GM21381 (cell line): ENCODE measurements around the gene ARHGEF4.

Experiments used
- ATAC-seq: cut with Tn5 transposase; IDR thresholded peaks from one replicate; pipeline ENCODE4 v1.9.1; 2021; ENCODE audit warnings: mild to moderate bottlenecking, moderate library complexity; ENCODE audit not compliant: unreplicated experiment

ARHGEF4 gene, protein sequence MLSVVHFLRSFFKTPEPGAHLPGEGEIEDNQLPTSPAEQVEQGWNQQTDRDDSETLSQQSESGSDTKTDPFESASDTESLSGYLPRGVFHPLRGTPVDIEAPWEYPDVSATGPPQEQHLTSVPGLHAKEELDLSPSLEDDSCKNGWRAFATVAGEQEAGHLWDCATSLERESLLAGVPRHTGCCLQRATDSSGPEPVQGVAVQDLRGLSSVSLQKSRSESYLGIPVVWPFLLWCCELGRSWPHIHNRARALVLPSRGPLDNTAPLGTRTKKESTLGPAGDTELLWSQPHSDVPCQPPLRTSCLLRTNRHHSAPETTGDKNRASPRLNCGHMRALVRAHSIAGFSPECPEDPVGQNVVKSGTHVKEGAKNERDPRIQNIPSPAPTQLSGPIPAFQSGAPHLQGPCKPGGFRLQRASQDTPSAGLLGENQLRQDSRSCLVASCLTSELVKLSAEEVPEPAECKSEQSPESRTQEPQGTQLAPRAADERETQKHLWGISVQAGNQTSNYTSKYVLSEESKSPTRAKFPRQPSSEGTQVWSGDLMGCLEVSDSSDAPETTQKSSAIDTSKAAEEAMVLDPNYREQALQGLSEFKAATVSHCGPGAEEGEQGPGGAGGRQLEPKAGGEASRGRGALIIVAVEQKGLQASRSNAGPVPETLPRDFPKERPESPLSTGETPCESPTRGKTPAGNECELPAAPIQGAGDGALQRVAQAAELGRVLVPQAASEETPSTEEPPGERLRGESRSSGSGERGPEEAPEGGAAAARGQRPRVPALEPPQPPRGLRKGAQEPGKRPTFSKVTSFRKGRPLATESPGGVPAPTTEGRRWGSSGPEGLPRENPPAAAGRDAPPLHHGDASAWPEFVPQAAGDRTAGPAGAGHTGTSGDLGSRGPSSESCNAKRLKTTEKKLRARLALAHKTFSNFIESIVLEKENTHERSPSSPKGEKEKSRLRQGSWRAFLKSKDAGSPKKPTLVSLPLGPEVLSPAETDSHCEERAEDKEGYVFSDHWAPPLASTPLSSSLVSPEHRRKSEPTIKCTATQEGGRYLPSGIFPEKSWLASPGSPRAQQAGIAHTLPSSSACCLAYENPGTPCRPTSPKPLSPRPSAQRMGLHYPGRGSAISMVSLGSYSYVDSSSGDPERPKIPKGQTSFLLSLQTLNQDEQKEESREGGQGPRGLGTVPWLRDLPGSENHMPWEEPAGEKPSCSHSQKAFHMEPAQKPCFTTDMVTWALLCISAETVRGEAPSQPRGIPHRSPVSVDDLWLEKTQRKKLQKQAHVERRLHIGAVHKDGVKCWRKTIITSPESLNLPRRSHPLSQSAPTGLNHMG (N-terminal part only)

DNA sequence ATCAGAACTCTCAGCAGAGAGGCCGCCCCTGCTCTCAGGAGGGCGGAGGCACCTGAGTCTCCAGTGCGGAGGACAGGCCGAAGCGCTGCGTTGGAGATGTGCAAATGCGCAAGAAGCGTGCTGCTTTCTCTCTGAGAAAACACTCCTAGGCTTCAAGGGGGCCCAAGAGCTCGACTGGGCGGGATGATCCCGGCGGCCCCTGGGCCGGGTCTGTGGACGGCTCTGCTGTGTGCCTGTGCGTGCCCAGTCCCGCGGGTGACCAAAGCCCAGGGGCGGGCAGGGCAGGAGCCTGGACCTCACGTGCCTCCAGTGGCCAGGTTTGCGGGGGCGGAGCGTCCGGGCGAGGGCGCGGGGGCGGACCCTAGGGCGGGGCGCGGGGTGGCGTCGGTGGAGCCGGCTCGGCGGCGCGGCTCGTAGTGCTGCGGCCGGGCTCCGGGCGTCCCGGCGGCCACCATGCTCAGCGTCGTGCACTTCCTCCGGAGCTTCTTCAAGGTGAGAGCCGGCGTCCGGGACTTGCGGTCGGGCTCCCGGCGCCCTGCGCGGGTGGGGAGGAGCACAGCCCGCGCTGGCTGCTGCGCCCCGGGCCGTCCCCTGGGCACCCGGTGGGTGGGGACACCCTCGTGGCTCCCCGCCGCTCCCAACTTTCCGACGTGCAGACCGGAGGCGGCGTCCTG is at the start of gene ARHGEF4:
Gene ARHGEF4, plus strand, starts transcription at position 414 of the 674 bp plus-strand sequence. Its CDS starts 40 bp downstream, at position 454.
- no peak for ATAC-seq

DNA sequence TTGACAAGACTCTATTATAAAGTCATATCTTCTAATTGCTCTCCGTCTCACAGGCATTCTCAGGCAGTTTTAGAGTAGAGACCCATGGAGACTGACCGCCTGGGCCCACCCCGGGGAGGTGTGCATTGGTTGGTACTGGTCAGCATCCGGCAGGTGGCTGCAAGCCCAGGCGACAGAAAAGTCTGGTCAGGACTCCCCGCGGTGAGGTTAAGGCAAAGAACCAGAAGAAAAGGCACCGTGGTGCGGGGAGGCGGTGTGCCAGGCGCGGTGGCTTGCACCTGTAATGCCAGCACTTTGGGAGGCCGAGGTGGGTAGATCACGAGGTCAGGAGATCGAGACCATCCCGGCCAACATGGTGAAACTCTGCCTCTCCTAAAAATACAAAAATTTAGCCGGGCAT is 48.9 kb upstream of the ARHGEF4 start:
- no peak for ATAC-seq

DNA sequence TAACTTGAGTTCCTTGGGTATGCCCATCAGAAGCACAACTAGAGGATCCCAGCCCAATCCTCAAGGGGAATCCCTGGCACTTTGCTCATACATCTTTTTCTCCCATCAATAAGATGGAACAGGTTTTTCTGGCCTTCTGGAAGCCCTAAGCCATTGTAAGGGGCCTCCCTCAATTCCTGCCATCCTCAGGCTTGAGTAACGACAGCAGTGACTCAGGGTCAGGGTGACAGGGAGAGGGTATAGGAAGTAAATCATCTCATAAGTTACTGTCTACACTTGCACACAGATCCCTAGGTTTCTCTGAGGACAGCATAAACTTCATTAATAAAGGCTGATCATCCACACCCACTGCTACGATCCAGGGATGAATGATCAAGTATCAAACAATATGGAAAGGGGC is 46.4 kb upstream of the ARHGEF4 start:
- no peak for ATAC-seq

DNA sequence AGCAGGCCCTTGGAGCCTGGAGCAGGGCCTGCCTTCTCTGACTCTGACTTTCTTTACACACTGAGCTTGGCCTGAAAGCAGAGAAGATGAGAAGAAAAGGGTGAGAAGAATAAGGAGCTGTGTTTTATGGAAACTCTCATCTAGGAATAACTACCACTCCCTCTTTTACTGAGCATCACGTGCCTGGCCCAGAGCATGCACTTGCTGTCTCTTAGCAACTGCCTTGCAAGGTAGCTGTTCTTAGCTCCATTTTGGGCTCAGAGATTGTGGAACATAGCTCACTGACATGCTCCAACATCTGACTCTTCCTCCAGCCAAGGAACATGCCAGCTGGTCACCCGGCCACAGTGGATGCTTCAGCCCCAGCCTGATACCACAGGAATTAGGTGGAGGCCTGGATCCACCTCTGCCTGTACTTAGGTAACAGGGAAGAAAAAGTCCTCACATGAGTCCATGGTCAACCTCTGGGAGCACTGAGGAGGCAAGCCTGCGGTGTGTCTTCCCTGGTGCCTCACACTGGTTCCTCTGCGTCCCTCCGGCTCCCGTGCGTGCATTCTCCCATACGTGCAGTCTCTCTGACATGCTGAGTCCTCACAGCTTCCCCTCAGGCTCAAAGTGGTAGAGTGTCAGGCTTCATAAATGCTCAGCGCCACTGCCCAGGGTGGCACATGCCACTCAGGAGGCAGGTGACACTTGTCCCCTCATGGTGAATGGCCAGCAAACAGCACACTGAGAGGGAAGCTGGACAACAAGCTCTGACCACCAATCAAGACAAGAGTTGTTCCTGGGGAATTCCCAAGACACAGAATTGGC is 45.7 kb upstream of the ARHGEF4 start:
- ATAC-seq: no peak

DNA sequence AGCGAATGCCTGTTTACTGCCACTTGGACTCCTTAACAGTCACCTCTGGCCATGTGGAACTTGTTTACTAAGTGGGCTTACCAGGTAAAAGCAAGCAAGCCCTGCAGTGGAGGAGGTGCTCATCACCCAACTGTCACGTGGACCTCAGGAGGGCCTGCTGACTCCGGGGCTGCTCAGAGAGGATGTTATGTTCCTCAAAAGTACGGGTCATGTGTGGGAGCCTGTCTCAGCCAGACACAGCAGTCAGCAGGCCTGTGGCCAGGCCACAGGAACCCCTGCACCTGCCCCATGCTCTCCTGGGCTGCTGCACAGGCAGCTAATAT is 45.1 kb upstream of the ARHGEF4 start:
- ATAC-seq: no peak

DNA sequence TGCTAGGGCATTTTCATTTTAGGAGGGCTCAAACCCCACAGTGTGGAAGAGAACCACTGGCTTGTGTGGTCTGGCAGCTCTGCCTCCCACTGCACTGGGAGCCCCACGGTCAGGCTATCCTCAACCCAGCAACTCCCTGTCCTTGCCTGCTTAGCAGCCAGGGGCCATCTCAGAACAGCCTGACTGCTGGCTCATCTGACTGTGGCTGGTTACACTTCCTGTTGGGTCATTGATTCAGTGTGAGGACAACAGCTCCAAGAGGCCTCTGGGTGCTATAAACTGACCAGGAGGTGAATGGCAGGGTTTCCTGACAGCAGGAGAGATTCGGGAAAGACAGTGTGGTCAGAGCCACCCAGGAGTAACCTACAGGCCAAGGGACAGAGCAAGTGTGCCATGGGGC is 41.3 kb upstream of the ARHGEF4 start:
- no peak for ATAC-seq

DNA sequence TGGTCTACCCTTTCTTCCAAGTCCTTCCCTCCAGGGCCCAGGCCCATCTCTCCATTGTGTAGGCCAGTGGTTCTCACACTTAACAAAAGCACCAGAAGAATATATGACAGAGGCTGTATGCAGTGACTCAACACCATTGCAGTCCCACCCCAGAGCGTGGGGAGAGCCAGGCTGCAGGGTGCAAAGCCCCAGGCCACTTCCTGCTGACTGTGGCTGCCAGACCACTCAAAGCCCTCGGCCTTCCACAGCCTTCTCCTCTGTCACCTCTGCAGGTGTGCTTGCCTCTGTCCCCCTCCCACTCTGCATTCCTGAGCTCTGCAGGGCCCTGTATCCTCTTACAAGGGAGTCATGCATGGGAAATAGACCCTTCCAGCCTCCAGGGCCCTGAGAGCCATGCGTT is 40.4 kb upstream of the ARHGEF4 start:
- no peak for ATAC-seq

DNA sequence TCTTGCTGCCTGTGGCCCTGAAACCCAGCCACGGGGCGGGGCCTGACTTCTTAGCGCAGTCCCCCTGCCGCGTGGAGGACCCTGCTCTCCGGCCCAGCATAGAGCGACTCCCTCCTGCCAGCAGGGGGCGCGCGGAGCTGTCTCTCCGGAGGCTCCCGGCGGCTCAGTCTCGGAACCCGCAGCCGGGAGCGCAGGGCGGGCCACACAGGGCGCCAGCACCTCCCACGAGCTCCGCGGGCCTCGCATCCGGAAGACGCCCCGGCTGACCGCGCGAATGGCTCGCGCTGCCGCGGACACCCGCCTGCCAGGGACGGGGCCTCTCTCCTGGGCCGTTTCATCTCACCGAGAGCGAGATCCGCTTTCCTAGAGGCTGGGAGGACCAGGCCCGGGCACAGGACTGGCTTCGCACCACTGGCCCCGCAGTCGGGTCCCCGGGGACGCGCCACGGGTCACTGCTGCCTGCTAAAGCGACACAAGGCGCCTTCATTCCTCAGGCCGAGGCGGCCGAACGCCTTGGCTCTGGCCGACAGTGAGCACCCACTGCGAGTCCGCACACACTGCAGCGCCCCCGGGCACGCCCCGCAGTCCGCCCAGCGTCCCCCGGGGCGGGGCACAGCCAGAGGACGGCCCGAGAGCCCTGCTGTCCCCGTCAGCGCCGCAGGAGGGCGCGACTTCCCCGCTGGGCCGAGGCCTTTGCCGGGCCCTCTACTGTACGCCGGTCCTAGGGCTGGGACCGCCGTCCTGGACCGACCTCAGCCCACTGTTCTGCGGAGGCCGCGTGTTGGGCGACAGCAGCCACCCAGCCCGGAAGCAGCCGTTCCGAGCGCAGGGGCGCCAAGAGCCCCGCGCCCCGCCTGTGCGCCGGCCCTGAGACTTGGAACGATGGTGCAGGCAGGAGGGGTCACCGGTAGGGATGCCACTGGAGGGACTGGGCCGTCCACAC is 39.0 kb upstream of the ARHGEF4 start:
- ATAC-seq: peak; percentile 93

DNA sequence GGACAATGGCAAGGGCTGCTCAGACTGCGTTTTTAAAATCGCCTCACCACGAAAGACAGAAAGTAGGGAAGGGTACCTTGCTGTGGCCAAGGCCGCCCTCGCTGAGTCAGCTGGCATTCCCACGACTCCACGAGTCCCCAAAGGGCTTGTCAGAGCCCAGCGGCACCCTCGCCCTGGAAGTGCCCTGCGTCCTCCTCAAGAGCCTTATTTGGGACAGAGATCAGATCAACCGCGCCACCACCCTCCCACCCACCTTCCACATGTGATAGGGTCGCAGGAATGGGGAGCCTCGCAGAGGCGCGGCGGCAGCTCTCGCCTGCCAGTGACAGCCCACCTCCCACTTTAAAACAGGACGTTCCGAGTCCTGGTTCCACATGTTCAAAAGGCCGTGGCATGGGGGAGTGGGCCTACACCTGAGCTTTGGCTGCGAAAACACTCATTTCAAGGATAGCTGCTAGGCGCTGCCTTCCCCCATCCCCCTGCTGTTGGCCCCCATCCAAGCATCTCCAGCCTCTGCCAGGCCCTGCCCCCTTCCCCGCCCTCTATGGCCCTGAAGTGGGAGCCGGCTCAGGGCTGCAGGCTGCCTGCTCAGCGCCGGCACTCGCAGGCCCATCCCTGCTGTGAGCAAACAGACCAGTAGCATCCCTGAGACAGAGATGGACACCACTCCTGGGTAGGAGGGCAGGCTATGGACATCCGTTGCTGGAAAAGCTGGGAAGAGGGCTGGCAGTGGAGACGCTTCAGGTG is 38.1 kb upstream of the ARHGEF4 start:
- no peak for ATAC-seq

DNA sequence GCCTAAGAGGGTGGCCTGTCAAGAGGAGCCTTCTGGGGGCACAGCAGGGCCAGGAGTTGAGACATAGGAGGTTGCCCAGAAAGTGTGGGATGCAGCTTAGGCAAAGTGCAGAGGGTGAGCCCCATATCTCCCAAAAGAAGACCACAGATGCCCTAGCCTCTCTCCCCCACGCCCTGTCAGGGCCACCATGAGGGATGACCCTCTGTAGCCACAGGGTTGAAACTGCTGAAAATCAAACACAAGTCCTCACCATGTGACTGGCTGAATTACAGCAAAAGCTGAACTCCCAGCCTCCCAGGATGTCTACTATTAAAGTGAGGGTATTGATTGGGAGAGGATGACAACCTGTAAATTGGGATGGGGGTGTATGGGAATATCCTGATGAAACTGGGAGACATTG is 37.4 kb upstream of the ARHGEF4 start:
- ATAC-seq: no peak

DNA sequence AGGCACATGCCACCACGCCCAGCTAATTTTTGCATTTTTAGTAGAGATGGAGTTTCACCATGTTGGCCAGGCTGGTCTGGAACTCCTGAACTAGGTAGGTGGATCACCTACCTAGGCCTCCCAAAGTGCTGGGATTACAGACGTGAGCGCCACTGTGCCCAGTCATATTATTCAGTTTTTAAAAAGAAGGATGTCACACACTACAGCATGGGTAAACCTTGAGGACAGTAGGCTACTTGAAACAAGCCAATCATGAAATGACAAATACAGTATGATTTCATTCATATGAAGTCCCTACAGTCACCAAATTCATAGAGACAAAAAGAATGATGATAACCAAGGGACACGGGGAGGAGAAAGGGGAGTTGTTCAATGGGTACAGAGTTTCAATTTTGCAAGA is 31.1 kb upstream of the ARHGEF4 start:
- ATAC-seq: no peak

DNA sequence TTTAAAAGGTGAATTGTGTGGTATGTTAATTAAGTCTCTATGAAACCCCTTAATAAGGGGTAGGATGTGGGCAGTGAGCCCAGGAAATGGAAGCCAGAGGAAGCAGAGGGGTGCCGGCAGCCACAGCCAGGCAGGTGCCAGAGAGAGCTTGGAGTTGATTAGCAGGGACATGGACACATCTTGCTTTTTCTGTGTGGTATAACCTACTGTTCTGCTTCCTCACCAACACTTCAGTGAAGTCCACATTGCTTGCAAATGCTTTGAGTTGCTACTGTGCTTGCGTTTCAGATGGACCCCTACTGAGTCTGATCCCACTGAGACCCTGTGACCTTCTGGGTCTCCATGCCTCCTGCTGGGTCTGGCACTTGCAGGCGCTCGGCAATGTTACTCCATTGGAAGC is 30.3 kb upstream of the ARHGEF4 start:
- ATAC-seq: no peak

DNA sequence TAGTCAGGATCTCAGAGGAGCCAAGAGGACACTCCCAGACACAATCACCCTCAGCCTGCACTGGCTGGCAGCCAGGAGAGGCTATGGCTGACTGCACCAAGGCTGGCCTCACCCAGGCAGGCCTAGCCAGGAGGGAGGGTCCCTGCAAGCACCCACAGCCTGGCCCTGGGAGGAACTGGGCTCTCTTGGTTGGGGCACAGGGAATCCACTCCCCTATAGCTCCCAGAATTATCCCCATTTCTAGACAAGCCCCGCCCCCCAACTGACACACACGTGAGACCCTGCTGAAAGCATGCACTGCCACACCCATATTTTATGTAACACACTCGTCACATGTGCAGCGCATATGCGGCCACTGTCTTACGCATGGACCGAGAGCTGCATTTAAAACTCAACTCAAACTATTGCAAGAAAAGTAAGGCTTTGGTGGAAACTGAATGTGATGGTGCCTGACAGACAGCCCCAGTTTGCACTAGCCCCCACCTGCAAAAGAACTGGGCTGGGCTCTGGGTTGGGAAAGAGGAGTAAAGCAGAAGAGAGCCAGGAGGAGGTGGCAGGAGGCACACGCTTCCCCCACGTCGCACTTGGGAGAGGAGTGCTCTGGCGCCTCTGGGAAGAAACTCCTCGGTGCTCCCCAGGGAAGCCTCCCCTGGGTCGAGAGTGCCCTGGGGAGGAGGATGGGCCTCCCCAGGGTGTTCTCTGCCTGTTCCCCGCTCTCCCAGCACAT is 28.9 kb upstream of the ARHGEF4 start:
- ATAC-seq: no peak

DNA sequence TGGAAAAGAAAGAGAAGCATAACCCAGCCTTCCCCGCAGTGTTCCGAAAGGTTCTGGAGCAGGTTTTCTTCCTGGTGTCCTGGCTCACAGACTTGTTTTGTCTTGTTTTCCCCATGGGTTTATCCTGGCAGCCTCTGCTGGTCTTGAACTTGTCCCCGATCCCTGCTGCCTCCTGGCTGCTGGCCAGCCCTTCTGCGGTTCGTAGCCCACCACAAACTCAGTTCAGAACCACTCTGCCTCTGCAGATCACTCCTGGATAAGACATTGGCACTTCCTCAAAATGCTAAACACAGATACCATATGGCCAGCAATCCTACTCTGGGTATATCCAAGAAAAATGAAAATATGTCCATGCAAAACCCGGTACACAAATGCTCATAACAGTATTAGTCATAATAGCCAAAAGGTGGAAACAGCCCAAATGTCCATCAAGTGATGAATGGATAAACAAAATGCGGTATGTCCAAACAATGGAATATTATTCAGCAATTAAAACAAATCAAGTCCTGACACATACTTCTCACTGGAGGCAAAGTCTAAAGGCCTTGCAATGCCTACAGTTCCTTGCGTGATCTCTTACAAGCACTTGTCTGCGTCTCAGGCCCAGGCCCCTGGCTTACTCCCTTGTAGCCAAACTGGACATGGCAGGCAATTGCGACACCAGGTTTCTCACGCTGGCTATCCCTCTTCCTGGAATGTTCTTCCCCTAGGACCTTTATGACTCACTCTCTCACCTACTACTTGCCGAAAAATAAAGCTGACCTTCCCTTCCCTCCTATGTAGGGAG is 28.0 kb upstream of the ARHGEF4 start:
- ATAC-seq: no peak

DNA sequence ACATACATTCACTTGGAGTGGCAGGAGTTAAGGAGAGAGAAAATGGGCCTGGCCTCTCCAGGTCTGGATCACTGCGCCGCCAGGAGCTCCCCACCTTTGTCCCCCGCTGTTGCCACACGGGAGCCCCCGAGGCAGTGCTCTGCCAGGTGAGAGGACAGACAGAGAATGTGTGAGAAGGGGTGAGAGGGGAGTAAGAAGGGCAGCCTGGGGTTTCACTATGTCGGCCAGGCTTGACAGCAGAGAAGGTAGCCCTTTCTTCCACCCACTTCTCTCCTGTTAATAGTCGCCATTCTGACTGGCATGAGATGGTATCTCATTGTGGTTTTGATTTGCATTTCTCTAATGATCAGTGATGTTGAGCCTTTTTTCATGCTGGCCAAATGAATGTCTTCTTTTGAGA is 26.2 kb upstream of the ARHGEF4 start:
- ATAC-seq: no peak

DNA sequence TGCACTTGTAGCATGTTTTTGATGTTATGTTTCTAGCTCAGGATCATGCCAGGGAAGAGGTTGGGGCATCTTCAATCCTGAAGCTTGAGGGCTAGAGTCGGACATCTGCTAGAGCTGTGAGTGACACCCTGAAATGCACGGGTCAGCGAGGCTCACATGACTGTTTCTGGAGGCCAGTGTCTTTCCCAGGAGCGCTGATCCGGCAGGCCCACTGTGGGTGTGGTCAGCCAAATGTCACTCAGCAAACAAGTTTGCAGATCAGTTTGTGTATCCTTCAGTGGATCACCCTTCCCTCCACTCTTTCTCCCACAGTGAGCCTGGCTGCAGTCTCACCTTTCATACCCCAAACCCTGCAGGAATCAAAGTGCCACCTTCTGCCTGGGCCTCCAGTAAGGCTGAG is 23.0 kb upstream of the ARHGEF4 start:
- no peak for ATAC-seq
